GM19238 (cell line): ENCODE results near the gene DPP8.
"Not testable (repeated sequence)": the region's sequence is repeated elsewhere in the genome, so short reads cannot be mapped to it uniquely, and the experiment has no call there.

Experiments
- DNase-seq: peaks from one replicate; pipeline ENCODE4 v3.0.0; 2011; ENCODE audit warnings: low spot score; ENCODE audit not compliant: insufficient read length

Gene DPP8

DNA sequence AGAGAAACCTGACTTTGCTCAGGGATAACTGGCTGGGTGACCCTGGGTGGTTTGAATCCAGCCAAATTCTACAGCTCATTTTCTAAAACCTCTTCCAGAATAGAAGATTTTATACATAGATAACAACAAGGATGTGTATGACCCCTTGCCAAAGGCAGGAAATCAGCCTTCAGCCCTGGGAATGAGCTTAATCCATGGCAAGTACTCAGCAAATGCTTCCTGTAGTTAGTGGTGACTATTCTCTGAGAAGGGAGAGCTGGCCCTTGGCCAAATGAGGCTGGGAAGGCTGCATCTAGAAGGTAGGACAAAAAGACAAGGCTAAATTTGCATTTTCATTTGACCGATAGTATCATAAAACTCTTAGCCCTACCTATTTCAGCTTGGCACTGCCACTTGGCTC is 8.1 kb upstream of the DPP8 start:
- no peak for DNase-seq

DNA sequence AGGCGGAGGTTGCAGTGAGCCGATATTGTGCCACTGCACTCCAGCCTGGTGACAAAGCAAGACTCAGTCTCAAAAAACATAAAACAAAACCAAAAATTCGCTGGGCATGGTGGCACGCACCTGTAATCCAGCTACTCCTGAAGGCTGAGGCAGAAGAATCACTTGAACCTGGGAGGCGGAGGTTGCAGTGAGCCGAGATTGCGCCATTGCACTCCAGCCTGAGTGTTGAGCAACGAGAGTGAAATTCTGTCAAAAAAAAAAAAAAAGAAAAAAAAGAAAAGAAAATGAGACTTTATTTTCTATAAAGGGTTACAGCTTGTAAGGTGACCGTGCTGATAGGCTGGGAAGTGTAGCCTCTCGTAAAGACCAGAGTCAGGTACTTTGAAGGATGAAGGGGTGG is 6.7 kb upstream of the DPP8 start:
- DNase-seq = no peak

DNA sequence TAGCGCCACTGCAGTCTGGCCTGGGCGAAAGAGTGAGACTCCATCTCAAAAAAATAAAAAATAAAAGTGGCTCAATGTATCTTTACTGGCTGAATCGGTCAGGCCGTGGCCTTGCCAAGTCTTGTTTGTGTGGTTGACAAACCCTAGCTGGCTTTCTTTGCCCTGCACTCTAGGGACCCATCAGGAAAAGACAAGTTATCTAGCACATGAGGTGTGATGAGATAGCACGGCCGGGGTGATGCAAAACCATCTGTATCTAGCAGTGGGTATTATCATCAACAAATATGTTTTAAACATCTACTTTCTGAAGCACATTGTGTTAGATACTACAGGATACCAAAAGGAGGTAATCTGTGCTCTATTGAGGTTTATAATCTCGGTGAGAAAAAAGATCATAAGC is 3.9 kb upstream of the DPP8 start:
- DNase-seq = no peak

DNA sequence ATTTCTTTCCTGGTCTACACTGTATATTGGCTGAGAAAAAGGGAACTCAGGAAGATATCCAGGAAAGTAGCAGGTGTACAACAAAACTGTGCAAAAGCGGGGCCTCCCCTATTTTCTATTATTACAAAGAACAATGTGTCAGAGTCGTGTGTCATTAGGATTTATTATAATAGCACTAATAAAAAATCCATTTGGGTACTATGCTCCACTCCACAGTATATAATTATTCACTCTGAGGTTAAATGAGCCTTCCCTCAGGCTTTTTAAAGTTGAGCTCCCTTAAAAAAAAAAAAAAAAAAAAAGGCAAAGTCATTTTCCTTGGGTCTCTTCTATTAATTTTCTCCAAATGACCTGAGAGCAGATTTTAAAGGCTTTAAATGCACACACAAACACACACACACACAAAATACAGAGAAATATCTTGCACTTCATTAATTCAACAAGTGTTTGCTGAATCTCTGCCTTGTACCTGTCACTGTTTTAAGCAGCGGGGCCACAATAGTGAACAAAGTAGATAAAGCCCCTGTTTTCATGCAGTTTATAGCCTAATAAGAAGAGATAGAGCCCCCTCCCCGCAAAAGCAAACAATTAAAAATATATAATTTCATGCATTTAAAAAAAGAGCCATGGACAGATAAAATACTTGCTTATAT is 1.3 kb upstream of the DPP8 start:
- no peak for DNase-seq

DNA sequence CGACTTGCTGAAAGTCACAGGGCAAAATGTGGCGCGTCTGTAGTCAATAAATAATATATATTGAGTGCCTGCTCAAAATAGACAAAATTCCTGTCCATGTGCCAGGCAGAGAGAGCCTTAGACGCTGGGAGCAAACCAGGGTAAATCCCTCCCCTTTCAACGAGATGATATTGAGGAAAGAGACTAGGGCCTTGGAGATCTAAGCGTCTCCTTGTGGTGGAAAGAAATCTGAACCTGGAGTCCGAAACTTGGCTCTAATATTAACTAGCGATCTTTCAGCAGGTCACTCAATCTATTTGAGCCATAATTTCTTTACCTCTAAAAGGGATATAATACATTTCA is 348 bp upstream of the DPP8 start:
- DNase-seq = no peak

GRCh38 chr15:65512807-65513416 is 4.6 kb downstream of the DPP8 start:
- DNase-seq = no peak

DNA sequence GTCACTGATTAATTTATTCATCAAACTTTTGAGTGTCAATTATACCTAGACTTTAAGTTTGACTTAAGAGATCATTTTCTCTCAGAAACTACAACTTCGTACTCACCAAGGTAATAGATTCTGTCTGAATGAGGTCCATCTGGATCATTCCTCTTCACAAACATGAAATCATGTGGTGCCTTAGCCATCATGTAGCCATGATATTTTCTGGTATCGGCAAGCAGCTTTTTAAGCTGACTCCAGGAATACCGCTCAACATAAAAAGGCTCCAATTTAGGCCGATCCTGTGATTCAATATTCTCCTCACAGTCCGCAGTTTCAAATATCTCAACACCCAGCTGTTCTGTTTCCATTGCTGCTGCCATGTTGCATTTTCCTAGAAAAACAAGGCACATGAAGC is 5.3 kb downstream of the DPP8 start:
- DNase-seq = no peak

GRCh38 chr15:65509321-65509720 is 8.2 kb downstream of the DPP8 start:
- no peak for DNase-seq

- DNase-seq = no peak
These were observed 23.4 kb downstream of the DPP8 start for GRCh38 chr15:65494076-65494475.

GRCh38 chr15:65484876-65485275 is 32.6 kb downstream of the DPP8 start:
- DNase-seq = no peak

- DNase-seq = no peak
These were observed 40.6 kb downstream of the DPP8 start for GRCh38 chr15:65476903-65477302.

DNA sequence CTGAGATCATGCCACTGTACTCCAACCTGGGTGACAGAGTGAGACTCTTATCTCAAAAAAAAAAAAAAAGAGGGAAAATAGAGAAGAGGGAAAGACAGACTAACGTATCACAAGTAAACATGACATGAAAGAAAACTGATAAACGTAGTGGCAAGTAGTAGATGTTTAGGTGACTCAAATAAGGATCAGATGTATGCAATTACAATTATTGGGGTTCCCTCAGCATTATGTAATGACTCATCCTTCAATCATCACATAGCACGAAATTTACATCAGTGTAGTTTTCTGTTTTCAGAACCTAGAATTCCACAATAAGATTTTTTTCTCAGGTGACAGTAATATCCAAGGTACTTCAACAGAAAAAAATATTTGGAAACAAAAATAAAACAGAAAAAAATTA is 46.6 kb downstream of the DPP8 start:
- no peak for DNase-seq

DNA sequence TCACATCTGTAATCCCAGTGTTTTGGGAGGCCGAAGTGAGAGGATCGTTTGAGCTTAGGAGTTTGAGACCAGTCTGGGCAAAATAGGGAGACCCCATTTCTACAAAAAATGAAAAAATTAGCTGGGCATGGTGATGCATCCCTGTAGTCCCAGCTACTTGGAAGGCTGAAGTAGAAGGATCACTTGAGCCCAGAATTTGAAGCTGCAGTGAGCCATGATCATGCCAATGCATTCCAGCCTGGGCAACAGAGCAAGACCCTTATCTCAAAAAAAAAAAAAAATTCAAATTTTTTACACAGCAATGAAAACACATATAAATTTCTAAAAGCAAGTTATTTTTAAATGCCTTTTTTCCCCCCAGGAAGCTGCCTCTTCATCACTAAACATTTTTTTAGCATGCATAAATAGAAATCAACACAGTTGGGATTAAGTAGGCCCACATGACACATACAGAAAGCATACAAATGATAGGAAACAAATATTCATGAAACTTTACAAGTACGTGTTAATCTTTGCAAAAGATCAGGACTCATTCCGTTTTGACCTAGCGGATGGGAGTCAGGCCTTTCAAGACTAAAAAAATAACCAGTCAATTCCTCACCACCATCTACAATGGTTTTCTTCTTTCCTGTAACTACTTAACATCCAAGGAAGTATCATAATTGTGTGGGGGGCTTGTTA is 49.1 kb downstream of the DPP8 start:
- DNase-seq = no peak

GRCh38 chr15:65466901-65467300 is 50.6 kb downstream of the DPP8 start:
- DNase-seq = no peak

DNA sequence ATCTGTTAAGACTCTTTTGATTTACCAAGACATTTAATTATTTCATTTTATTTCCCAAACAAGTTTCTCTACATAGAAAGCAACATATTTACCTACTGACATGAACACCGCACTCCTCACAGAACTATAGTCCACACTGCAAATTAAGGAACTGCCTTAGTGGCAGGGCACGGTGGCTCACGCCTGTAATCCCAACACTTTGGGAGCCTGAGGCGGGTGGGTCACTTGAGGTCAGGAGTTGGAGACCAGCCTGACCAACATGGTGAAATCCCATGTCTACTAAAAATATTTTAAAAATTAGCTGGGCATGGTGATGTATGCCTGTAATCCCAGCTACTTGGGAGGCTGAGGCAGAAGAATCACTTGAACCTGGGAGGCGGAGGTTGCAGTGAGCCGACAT is 54.4 kb downstream of the DPP8 start:
- DNase-seq = not testable (repeated sequence)

- no peak for DNase-seq
These were observed 56.6 kb downstream of the DPP8 start for GRCh38 chr15:65460741-65461347.

- DNase-seq = not testable (repeated sequence)
These were observed 62.2 kb downstream of the DPP8 start for GRCh38 chr15:65455256-65455655.

DNA sequence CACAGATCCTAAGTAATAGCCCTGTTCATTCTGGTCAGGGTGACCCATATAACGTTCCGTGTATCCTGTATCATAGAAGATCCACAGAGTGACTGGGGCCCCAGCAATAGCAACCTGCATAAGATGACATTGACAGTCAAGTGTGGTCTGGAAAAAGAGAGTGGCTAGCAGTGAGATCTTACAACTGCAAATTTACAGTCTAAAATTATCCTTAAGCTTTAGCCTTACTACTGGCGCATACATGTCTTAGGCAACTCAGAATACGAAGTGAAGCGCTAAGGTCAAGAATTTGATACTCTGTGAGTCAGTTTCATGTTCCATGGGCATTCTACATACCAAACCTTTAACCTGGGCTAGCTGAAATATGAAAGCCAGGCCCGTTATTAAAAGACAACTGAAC is 65.5 kb downstream of the DPP8 start:
- DNase-seq = no peak

GRCh38 chr15:65450556-65450955 is 66.9 kb downstream of the DPP8 start:
- no peak for DNase-seq

- DNase-seq = no peak
These were observed 70.3 kb downstream of the DPP8 start for GRCh38 chr15:65447145-65447544.

DNA sequence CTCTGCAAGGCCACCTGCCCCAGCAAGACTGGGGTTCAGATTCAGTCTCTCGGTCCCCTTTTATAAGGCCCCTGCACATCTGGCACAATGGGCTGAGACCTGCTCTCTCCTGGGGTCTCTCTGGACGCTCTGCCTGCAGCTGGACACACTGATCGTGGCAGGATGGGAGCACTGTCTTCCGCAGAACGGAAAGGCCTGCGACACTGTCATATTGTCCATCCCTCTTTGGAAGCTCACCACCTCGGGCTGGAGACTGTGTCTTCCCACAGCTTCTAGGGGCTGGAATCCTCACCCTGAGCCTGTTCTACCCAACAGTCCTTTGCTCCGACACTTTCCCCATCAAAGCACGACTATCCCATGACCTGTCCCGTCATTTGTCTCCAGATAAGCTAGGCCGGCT is 83.3 kb downstream of the DPP8 start:
- no peak for DNase-seq

- DNase-seq = no peak
These were observed 85.8 kb downstream of the DPP8 start for GRCh38 chr15:65431731-65432130.
